ENCODE data around the gene STRA6. TPM values are rescaled to one million over a fixed set of nuclear protein-coding genes. Genes with fewer than 3 reads are reported as not detected.
A peak's percentile ranks its signal among the peaks of the same experiment; 100 is the strongest.

Gene STRA6
- polyA plus RNA-seq, 1 donor from 2014 or later, result not detected

- no peak overlapping the region for H3K4me3 Mint-ChIP-seq
- no peaks in the 10 kb centered on the region for H3K36me3 Mint-ChIP-seq
- peaks cover 20% of the 10 kb centered on the region for H3K27me3 Mint-ChIP-seq
- no peak overlapping the region for H3K27ac Mint-ChIP-seq
- peaks cover 0 to 4% (median 0%) of the 10 kb centered on the region in 3 donors for H3K9me3 Mint-ChIP-seq
- no peaks in the 10 kb centered on the region for H3K4me1 Mint-ChIP-seq
Measured at GRCh38 chr15:74216949-74217348, 14.4 kb upstream of the STRA6 start.

GRCh38 chr15:74215958-74216357 is 13.4 kb upstream of the STRA6 start:
- no peak overlapping the region for H3K27ac Mint-ChIP-seq
- no peaks in the 10 kb centered on the region for H3K4me1 Mint-ChIP-seq
- H3K4me3 Mint-ChIP-seq, result no peak overlapping the region
- H3K36me3 Mint-ChIP-seq, result no peaks in the 10 kb centered on the region
- H3K9me3 Mint-ChIP-seq, result peaks cover 0 to 4% (median 1%) of the 10 kb centered on the region in 3 donors
- H3K27me3 Mint-ChIP-seq, result peaks cover 21% of the 10 kb centered on the region

GRCh38 chr15:74214324-74215021 is 11.9 kb upstream of the STRA6 start:
- peaks cover 17% of the 10 kb centered on the region for H3K27me3 Mint-ChIP-seq
- no peaks in the 10 kb centered on the region for H3K36me3 Mint-ChIP-seq
- H3K4me3 Mint-ChIP-seq, result no peak overlapping the region
- H3K9me3 Mint-ChIP-seq, result peaks cover 0 to 7% (median 4%) of the 10 kb centered on the region in 3 donors
- H3K4me1 Mint-ChIP-seq, result no peaks in the 10 kb centered on the region
- H3K27ac Mint-ChIP-seq, result no peak overlapping the region

GRCh38 chr15:74213858-74214284 is 11.3 kb upstream of the STRA6 start:
- Mint-ChIP-seq H3K4me1 (no peaks in the 10 kb centered on the region), H3K9me3 (peaks cover 0 to 7% (median 4%) of the 10 kb centered on the region in 3 donors), H3K27me3 (peaks cover 17% of the 10 kb centered on the region), H3K36me3 (no peaks in the 10 kb centered on the region), H3K27ac (no peak overlapping the region), H3K4me3 (no peak overlapping the region)

- peak overlapping the region in 1 of 3 donors; percentile 71 for H3K27ac Mint-ChIP-seq
- peaks cover 0 to 7% (median 4%) of the 10 kb centered on the region in 3 donors for H3K9me3 Mint-ChIP-seq
- no peak overlapping the region for H3K4me3 Mint-ChIP-seq
- H3K4me1 Mint-ChIP-seq, result no peaks in the 10 kb centered on the region
- peaks cover 17% of the 10 kb centered on the region for H3K27me3 Mint-ChIP-seq
- H3K36me3 Mint-ChIP-seq, result no peaks in the 10 kb centered on the region
Measured at GRCh38 chr15:74212494-74212893, 9.9 kb upstream of the STRA6 start.

GRCh38 chr15:74211656-74212055 is 9.1 kb upstream of the STRA6 start:
- Mint-ChIP-seq H3K27me3 (peaks cover 17% of the 10 kb centered on the region), H3K4me1 (no peaks in the 10 kb centered on the region), H3K9me3 (peaks cover 0 to 7% (median 4%) of the 10 kb centered on the region in 3 donors), H3K4me3 (peak overlapping the region in 1 of 4 donors; percentile 60), H3K27ac (no peak overlapping the region), H3K36me3 (no peaks in the 10 kb centered on the region)

GRCh38 chr15:74210729-74211128 is 8.1 kb upstream of the STRA6 start:
- Mint-ChIP-seq H3K4me1 (no peaks in the 10 kb centered on the region), H3K4me3 (no peak overlapping the region), H3K27me3 (peaks cover 16% of the 10 kb centered on the region)

GRCh38 chr15:74209997-74210671 is 7.5 kb upstream of the STRA6 start:
- Mint-ChIP-seq H3K4me3 (no peak overlapping the region), H3K9me3 (peaks cover 0 to 7% (median under 1%) of the 10 kb centered on the region in 3 donors), H3K36me3 (no peaks in the 10 kb centered on the region), H3K4me1 (no peaks in the 10 kb centered on the region), H3K27me3 (peaks cover 10% of the 10 kb centered on the region), H3K27ac (peak overlapping the region in 1 of 3 donors; percentile 74)

More at GRCh38 chr15:74210729-74211128, 8.1 kb upstream of the STRA6 start:
- no peaks in the 10 kb centered on the region for H3K36me3 Mint-ChIP-seq
- no peak overlapping the region for H3K27ac Mint-ChIP-seq
- peaks cover 0 to 7% (median 4%) of the 10 kb centered on the region in 3 donors for H3K9me3 Mint-ChIP-seq

GRCh38 chr15:74209560-74209958 is 7.0 kb upstream of the STRA6 start:
- peaks cover 0 to 7% (median 0%) of the 10 kb centered on the region in 3 donors for H3K9me3 Mint-ChIP-seq
- H3K27me3 Mint-ChIP-seq, result peaks cover 8% of the 10 kb centered on the region
- peak overlapping the region in 1 of 3 donors; percentile 74 for H3K27ac Mint-ChIP-seq
- no peaks in the 10 kb centered on the region for H3K36me3 Mint-ChIP-seq
- no peaks in the 10 kb centered on the region for H3K4me1 Mint-ChIP-seq
- H3K4me3 Mint-ChIP-seq, result no peak overlapping the region

- peaks cover 0 to 7% (median 0%) of the 10 kb centered on the region in 3 donors for H3K9me3 Mint-ChIP-seq
- no peak overlapping the region for H3K4me3 Mint-ChIP-seq
- no peaks in the 10 kb centered on the region for H3K4me1 Mint-ChIP-seq
- H3K27me3 Mint-ChIP-seq, result peaks cover 8% of the 10 kb centered on the region
- no peak overlapping the region for H3K27ac Mint-ChIP-seq
- H3K36me3 Mint-ChIP-seq, result no peaks in the 10 kb centered on the region
Measured at GRCh38 chr15:74208901-74209559, 6.4 kb upstream of the STRA6 start.

- Mint-ChIP-seq H3K9me3 (peaks cover 0 to 7% (median 0%) of the 10 kb centered on the region in 3 donors), H3K4me1 (no peaks in the 10 kb centered on the region), H3K4me3 (no peak overlapping the region), H3K27ac (no peak overlapping the region), H3K27me3 (peaks cover 8% of the 10 kb centered on the region), H3K36me3 (no peaks in the 10 kb centered on the region)
Measured at GRCh38 chr15:74208496-74208895, 5.9 kb upstream of the STRA6 start.

- H3K27me3 Mint-ChIP-seq, result peaks cover 8% of the 10 kb centered on the region
- H3K4me3 Mint-ChIP-seq, result no peak overlapping the region
- H3K27ac Mint-ChIP-seq, result no peak overlapping the region
Measured at GRCh38 chr15:74207652-74208440, 5.3 kb upstream of the STRA6 start.

GRCh38 chr15:74206801-74207281 is 4.3 kb upstream of the STRA6 start:
- Mint-ChIP-seq H3K27ac (no peak overlapping the region), H3K4me3 (no peak overlapping the region), H3K36me3 (no peaks in the 10 kb centered on the region), H3K27me3 (peaks cover 7% of the 10 kb centered on the region), H3K4me1 (no peaks in the 10 kb centered on the region), H3K9me3 (peaks cover 0 to 7% (median 0%) of the 10 kb centered on the region in 3 donors)

More at GRCh38 chr15:74207652-74208440, 5.3 kb upstream of the STRA6 start:
- Mint-ChIP-seq H3K36me3 (no peaks in the 10 kb centered on the region), H3K9me3 (peaks cover 0 to 7% (median 0%) of the 10 kb centered on the region in 3 donors), H3K4me1 (no peaks in the 10 kb centered on the region)

GRCh38 chr15:74205582-74205947 is 3.0 kb upstream of the STRA6 start:
- Mint-ChIP-seq H3K9me3 (peaks cover 0 to 2% (median 0%) of the 10 kb centered on the region in 3 donors), H3K36me3 (no peaks in the 10 kb centered on the region), H3K4me1 (no peaks in the 10 kb centered on the region), H3K27ac (no peak overlapping the region), H3K27me3 (peaks cover 8% of the 10 kb centered on the region), H3K4me3 (peak overlapping the region in 1 of 4 donors; percentile 45)
